Panc1 (cell line): ENCODE data around the gene GALNT10.

Experiments
- CTCF ChIP-seq: fragments of 450-650 bp; IDR thresholded peaks from 2 replicates; pipeline ENCODE4 v1.5.1; 2017; ENCODE audit warnings: mild to moderate bottlenecking
- POLR2AphosphoS5 ChIP-seq: IDR thresholded peaks from 2 replicates; pipeline ENCODE4 v1.6.1; 2012; ENCODE audit warnings: mild to moderate bottlenecking, low read depth, low read length, moderate library complexity

- TF ChIP-seq CTCF (peak; percentile 75), POLR2AphosphoS5 (no peak)
Measured at GRCh38 chr5:154157483-154158378, 32.8 kb upstream of the GALNT10 start.
